ENCODE results near the gene C20orf204. TPM values are rescaled to one million over a fixed set of nuclear protein-coding genes. Genes with fewer than 3 reads are reported as not detected.

Gene C20orf204
- total and polyA plus RNA-seq, 8 donors, result 0.31 to 3.7 (median 0.79) TPM

GRCh38 chr20:64052326-64052722, 16.3 kb downstream of the C20orf204 start:
- intact Hi-C loops (cut with DNase I), result no loop called here
- peaks cover 0 to 5% (median 3%) of the 10 kb centered on the region in 4 donors for H3K27me3 ChIP-seq
- H3K27ac ChIP-seq, result no peak overlapping the region

DNA sequence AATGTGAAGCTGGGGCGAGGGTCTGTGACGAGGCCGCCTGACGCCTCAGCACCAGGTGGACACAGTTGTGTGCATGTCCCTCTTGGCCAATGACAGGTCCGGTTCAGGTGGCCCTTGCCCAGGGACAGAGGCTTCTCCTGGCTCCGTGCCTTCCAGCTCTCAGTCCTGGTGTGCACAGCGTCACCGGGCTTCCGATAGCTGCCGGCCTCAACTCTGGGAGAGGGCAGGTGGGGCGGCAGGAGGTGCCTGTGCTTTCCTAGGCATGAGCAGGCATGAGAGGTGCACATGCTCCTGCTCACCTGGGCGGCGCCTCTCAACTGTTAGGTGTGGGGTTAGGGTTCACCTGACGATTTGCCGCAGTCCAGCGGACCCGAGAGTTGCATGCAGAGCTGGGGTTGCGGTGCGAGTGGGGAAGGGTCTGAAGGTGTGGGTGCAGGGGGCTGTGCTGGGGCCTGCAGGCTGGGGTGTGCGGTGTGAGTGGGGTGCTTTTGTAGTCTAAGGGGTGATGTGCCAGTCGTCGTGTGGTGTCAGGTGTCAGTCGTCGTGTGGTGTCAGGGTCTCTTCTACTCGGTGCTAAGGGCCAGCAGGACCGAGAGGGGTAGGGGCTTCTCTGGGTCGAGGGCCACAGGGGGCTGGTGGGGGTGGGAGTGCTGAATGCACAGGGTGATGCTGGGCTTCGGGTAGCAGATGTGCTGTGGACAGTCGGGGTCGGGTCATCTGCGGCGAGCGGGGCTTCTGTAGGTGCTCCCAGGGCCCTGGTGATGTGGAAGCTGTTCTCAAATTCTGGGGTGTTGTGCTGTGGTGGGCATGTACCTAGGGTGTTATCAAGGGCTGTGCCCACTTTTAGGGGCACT, 17.2 kb downstream of the C20orf204 start:
- TF ChIP-seq CTCF (IDR thresholded peaks at IDR 0.05), result no peak
- intact Hi-C loops (cut with DNase I), result no loop called here
- WGBS, 2 donors, result 66 to 70% methylated on average over 33 of the region's 33 CpGs
- Histone ChIP-seq H3K27ac (no peak overlapping the region), H3K4me3 (no peak overlapping the region), H3K27me3 (no peaks in the 10 kb centered on the region), H3K9me3 (no peaks in the 10 kb centered on the region), H3K4me1 (no peaks in the 10 kb centered on the region), H3K36me3 (no peaks in the 10 kb centered on the region)
- DNase-seq, result no peak
- no peak for FAIRE-seq
- ATAC-seq, result no peak

More at GRCh38 chr20:64052326-64052722, 16.3 kb downstream of the C20orf204 start:
- Histone ChIP-seq H3K4me3 (no peak overlapping the region), H3K9me3 (no peaks in the 10 kb centered on the region), H3K4me1 (no peaks in the 10 kb centered on the region), H3K36me3 (no peaks in the 10 kb centered on the region)
- ATAC-seq, result no peak
- WGBS, 2 donors, result 60 to 74% methylated on average over 10 of the region's 10 CpGs
- TF ChIP-seq CTCF (IDR thresholded peaks at IDR 0.05), result no peak
- no peak for DNase-seq
- no peak for FAIRE-seq

DNA sequence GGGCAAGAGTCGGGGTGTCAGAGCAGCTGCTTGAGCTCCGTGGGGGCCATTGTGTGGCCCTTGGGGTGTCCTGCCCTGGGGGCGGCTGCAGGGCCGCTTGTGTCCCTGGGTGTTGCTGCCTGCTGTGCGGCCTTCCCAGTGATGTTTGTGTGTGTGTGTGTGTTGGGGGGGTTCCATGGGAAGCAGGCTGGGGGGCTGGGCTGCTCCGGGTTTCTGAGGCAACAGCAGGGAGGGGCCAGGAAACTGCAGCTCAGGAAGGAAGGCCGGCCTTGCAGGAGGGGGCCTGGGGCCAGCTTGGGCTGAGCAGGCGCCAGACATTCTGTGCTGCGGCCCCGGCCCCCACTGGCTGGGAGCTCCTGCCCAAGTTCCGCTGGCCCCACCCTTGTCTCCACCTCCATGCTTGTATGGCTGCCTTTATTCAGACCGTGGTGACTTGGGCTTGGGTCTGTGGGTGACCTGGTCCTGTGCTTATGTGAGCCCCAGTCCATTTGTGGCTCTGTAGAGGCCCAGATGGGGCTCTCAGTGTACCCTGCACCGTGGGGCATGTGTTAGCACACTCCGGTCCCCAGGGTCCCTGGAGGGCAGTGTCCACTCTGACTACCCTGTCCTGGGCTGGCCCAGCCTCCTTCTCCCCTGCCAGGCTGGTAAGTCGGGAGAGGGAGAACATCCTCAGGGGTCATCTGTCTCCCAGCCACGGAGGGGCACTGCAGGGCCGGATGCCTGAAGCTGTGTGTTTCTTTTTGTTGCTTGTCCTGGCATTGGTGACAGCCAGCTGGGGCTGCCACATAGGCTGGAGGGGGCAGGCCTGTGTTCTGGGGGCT, 18.1 kb downstream of the C20orf204 start:
- no peak overlapping the region for H3K4me3 ChIP-seq

DNA sequence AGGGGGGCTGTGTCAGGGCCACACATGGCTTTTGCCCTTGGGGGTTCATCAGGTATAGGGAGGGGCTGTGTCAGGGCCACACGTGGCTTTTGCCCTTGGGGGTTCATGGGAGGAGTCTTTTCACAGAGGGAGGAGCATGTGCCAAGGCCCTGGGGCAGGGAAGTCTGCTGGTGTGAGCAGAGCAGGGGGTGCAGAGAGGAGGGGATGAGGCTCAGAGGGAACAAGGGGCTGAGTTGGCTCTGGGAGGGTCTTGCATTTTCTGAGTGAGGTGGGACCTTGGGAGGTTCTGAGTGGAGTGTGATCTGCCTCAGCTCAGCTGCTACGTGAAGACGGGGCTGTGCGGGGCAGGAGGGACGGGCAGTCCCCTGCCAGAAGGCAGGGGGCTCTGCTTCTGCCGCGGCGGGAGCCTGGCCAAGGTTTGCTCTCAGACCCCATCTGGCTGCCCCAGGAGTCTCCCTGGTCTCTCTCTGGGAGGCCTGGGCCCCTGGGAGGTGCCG, 19.5 kb downstream of the C20orf204 start:
- Histone ChIP-seq H3K4me3 (no peak overlapping the region), H3K4me1 (no peaks in the 10 kb centered on the region), H3K36me3 (no peaks in the 10 kb centered on the region), H3K9me3 (no peaks in the 10 kb centered on the region), H3K27ac (no peak overlapping the region), H3K27me3 (no peaks in the 10 kb centered on the region)
- intact Hi-C loops (cut with DNase I), result no loop called here
- ATAC-seq, result no peak
- no peak for TF ChIP-seq CTCF (IDR thresholded peaks at IDR 0.05)
- WGBS, 2 donors, result 66 to 67% methylated on average over 9 of the region's 9 CpGs
- no peak for DNase-seq
- FAIRE-seq, result no peak

More for the DNA sequence above, 18.1 kb downstream of the C20orf204 start:
- no peaks in the 10 kb centered on the region for H3K36me3 ChIP-seq
- ATAC-seq (no peak), DNase-seq (no peak), FAIRE-seq (no peak)
- WGBS, 2 donors, result 43 to 47% methylated on average over 17 of the region's 17 CpGs
- intact Hi-C loops (cut with DNase I), result no loop called here
- no peak overlapping the region for H3K27ac ChIP-seq
- TF ChIP-seq CTCF (IDR thresholded peaks at IDR 0.05), result no peak
- no peaks in the 10 kb centered on the region for H3K27me3 ChIP-seq
- no peaks in the 10 kb centered on the region for H3K4me1 ChIP-seq
- no peaks in the 10 kb centered on the region for H3K9me3 ChIP-seq

Measured in pancreas (tissue), 10 donors.